Measurements from ENCODE around the gene LMAN2L.
"Not testable (repeated sequence)": the region's sequence is repeated elsewhere in the genome, so short reads cannot be mapped to it uniquely, and the experiment has no call there.

The LMAN2L gene

GRCh38 chr2:96668771-96669170 is 71.1 kb downstream of the LMAN2L start:
- DNase-seq (ENCODE audit: low read depth): no peak
- TF ChIP-seq CTCF (IDR thresholded peaks at IDR 0.05; ENCODE audit: insufficient read depth, low read depth, low read length, missing control alignments): no peak
- H3K4me3 ChIP-seq (ENCODE audit: low read depth, low read length): no peak overlapping the region

GRCh38 chr2:96665717-96666116 is 74.1 kb downstream of the LMAN2L start:
- H3K4me3 ChIP-seq (ENCODE audit: low read depth, low read length); DNase-seq (ENCODE audit: low read depth): not testable (repeated sequence)

- H3K4me3 ChIP-seq (ENCODE audit: low read depth, low read length): no peak overlapping the region
- DNase-seq (ENCODE audit: low read depth): no peak
- TF ChIP-seq CTCF (IDR thresholded peaks at IDR 0.05; ENCODE audit: insufficient read depth, low read depth, low read length, missing control alignments): no peak
Observed at GRCh38 chr2:96665083-96665569, 74.7 kb downstream of the LMAN2L start.

GRCh38 chr2:96664366-96664925 is 75.4 kb downstream of the LMAN2L start:
- no peak for DNase-seq (ENCODE audit: low read depth)
- TF ChIP-seq CTCF (IDR thresholded peaks at IDR 0.05; ENCODE audit: insufficient read depth, low read depth, low read length, missing control alignments): no peak
- no peak overlapping the region for H3K4me3 ChIP-seq (ENCODE audit: low read depth, low read length)

- no peak for DNase-seq (ENCODE audit: low read depth)
- H3K4me3 ChIP-seq (ENCODE audit: low read depth, low read length): no peak overlapping the region
- no peak for TF ChIP-seq CTCF (IDR thresholded peaks at IDR 0.05; ENCODE audit: insufficient read depth, low read depth, low read length, missing control alignments)
Observed at GRCh38 chr2:96663829-96664228, 76.0 kb downstream of the LMAN2L start.

GRCh38 chr2:96663177-96663576 is 76.7 kb downstream of the LMAN2L start:
- H3K4me3 ChIP-seq (ENCODE audit: low read depth, low read length): no peak overlapping the region
- no peak for DNase-seq (ENCODE audit: low read depth)
- TF ChIP-seq CTCF (IDR thresholded peaks at IDR 0.05; ENCODE audit: insufficient read depth, low read depth, low read length, missing control alignments): no peak

- TF ChIP-seq CTCF (IDR thresholded peaks at IDR 0.05; ENCODE audit: insufficient read depth, low read depth, low read length, missing control alignments): no peak
- no peak for DNase-seq (ENCODE audit: low read depth)
- H3K4me3 ChIP-seq (ENCODE audit: low read depth, low read length): no peak overlapping the region
Observed at GRCh38 chr2:96662360-96662759, 77.5 kb downstream of the LMAN2L start.

Measured in GM12865 (cell line).